K562 (cell line): ENCODE measurements around the gene ROPN1L. TPM values are rescaled to one million over a fixed set of nuclear protein-coding genes. Genes with fewer than 3 reads are reported as not detected.

Source experiments
- CHD1 ChIP-seq: fragments of 200-600 bp; sonication (generic); IDR thresholded peaks from one replicate; pipeline ENCODE4 v1.6.1; 2012; ENCODE audit warnings: mild to moderate bottlenecking, moderate library complexity, low read length, inconsistent platforms
- CREB1 ChIP-seq, 2 experiments: sonication (generic) in 1 of 2; formaldehyde crosslinking in 1 of 2; IDR thresholded peaks; 2 replicates each; pipeline versions ENCODE4 v1.6.1 to v1.8.0; 2012 to 2022; ENCODE audit warnings: inconsistent platforms in 1 of 2, mild to moderate bottlenecking in 1 of 2, missing genetic modification reagents in 1 of 2, moderate library complexity in 1 of 2
- E2F8 ChIP-seq: fragments of 450-650 bp; IDR thresholded peaks from 2 replicates; pipeline ENCODE4 v1.7.1; 2018; ENCODE audit warnings: mild to moderate bottlenecking, low read depth; ENCODE audit not compliant: partially characterized antibody
- ETV5 ChIP-seq: sonication (generic); formaldehyde crosslinking; IDR thresholded peaks from 2 replicates; pipeline ENCODE4 v1.4.0; 2020; ENCODE audit warnings: low read depth, mild to moderate bottlenecking, missing genetic modification reagents
- FOSL1 ChIP-seq: fragments of 200-800 bp; sonication (Bioruptor generic); conservative IDR thresholded peaks from 2 replicates; pipeline ENCODE4 v1.6.1; 2016; ENCODE audit warnings: missing genetic modification characterization, missing compliant biosample characterization
- KDM2B ChIP-seq: fragments of 250-450 bp; sonication (Bioruptor Pico); IDR thresholded peaks from 2 replicates; pipeline ENCODE4 v1.8.0; 2021; ENCODE audit warnings: mild to moderate bottlenecking, moderate library complexity
- KLF13 ChIP-seq: fragments of 450-650 bp; IDR thresholded peaks from 2 replicates; pipeline ENCODE4 v1.6.1; 2016; ENCODE audit warnings: missing genetic modification characterization, low read depth, mild to moderate bottlenecking, missing compliant biosample characterization, moderate library complexity, borderline replicate concordance
- MAZ ChIP-seq, 2 experiments: fragments of 450-650 bp in 1 of 2; sonication (generic) in 1 of 2; formaldehyde crosslinking; IDR thresholded peaks in 1 of 2; conservative IDR thresholded peaks in 1 of 2; 2 replicates each; pipeline versions ENCODE4 v1.4.0 to v1.5.0; 2020; ENCODE audit warnings: mild to moderate bottlenecking in 1 of 2, missing genetic modification reagents in 1 of 2
- MYNN ChIP-seq, 2 experiments: sonication (generic); formaldehyde crosslinking in 1 of 2; IDR thresholded peaks; 2 replicates each; pipeline versions ENCODE4 v1.5.0 to v1.6.1; 2016 to 2020; ENCODE audit warnings: antibody characterized with exemption in 1 of 2, missing genetic modification reagents in 1 of 2
- NR0B1 ChIP-seq: fragments of 450-650 bp; IDR thresholded peaks from one replicate; pipeline ENCODE4 v1.6.1; 2018; ENCODE audit warnings: mild to moderate bottlenecking, moderate library complexity; ENCODE audit not compliant: partially characterized antibody
- POLR2A ChIP-seq: fragments of 450-650 bp; conservative IDR thresholded peaks from 2 replicates; pipeline ENCODE4 v1.6.1; 2016
- RAD51 ChIP-seq: fragments of 450-650 bp; IDR thresholded peaks from 2 replicates; pipeline ENCODE4 v1.7.1; 2016; ENCODE audit warnings: low read depth, mild to moderate bottlenecking, borderline replicate concordance
- SNRNP70 ChIP-seq: fragments of 200-400 bp; formaldehyde crosslinking; optimal IDR thresholded peaks from 2 replicates; pipeline ENCODE3; 2017; ENCODE audit warnings: low read depth, low read length
- SREBF1 ChIP-seq: fragments of 150-350 bp; IDR thresholded peaks from 2 replicates; pipeline ENCODE4 v1.6.1; 2014; ENCODE audit warnings: antibody characterized with exemption, low read depth, low read length, borderline replicate concordance
- SRSF9 ChIP-seq: fragments of 200-400 bp; formaldehyde crosslinking; IDR thresholded peaks from 2 replicates; pipeline ENCODE4 v1.6.1; 2017; ENCODE audit warnings: low read depth, low read length, borderline replicate concordance
- STAG1 ChIP-seq: sonication (generic); formaldehyde crosslinking; IDR thresholded peaks from 2 replicates; pipeline ENCODE4 v1.5.0; 2020; ENCODE audit warnings: missing genetic modification reagents, borderline replicate concordance
- TEAD4 ChIP-seq, 2 experiments: sonication (generic) in 1 of 2; formaldehyde crosslinking in 1 of 2; IDR thresholded peaks; 2 replicates each; pipeline versions ENCODE4 v1.6.1 to v1.8.0; 2012 to 2022; ENCODE audit warnings: borderline replicate concordance in 1 of 2, inconsistent platforms in 1 of 2, low read length in 1 of 2, mild to moderate bottlenecking in 1 of 2, missing genetic modification reagents in 1 of 2
- TFE3 ChIP-seq: fragments of 450-650 bp; formaldehyde crosslinking; IDR thresholded peaks from 2 replicates; pipeline ENCODE4 v1.4.0; 2020; ENCODE audit warnings: mild to moderate bottlenecking, mixed read lengths
- ZNF347 ChIP-seq: fragments of 450-650 bp; formaldehyde crosslinking; IDR thresholded peaks from 2 replicates; pipeline ENCODE4 v1.4.0; 2020; ENCODE audit warnings: low read depth, mild to moderate bottlenecking, moderate library complexity
- ZNF354B ChIP-seq: fragments of 250-450 bp; sonication (Bioruptor Pico); IDR thresholded peaks from 2 replicates; pipeline ENCODE4 v1.4.0; 2020
- ZNF561 ChIP-seq: fragments of 450-650 bp; formaldehyde crosslinking; conservative IDR thresholded peaks from 2 replicates; pipeline ENCODE4 v1.4.0; 2020; ENCODE audit warnings: mild to moderate bottlenecking, moderate library complexity
- ZNF644 ChIP-seq: fragments of 200-800 bp; sonication (Bioruptor generic); IDR thresholded peaks from 2 replicates; pipeline ENCODE4 v1.6.1; 2016; ENCODE audit warnings: low read depth, missing genetic modification characterization, missing compliant biosample characterization
- polyA plus RNA-seq, 8 experiments: library from polyadenylated mRNA; depleted of rRNA in 4 of 8; stranded (reverse) in 5 of 8; unstranded in 3 of 8; fragments of >200 nt; fragmentation: Nextera tagmentation in 2 of 8; fragmentation: Illumina TruSeq in 1 of 8; extraction: Ambion mirVana in 2 of 8; extraction: Trizol in 1 of 8; gene quantifications; 2 replicates each; pipeline versions ENCODE4 v1.2.1 to v1.2.3, GENCODE V29; 2011 to 2014; ENCODE audit warnings: inconsistent platforms in 1 of 8, missing spikeins in 1 of 8
- total RNA-seq, 7 experiments: library from RNA; depleted of rRNA in 6 of 7; stranded (reverse); fragments of >200 nt in 6 of 7; fragmentation: Illumina TruSeq in 2 of 7; extraction: Trizol in 2 of 7; gene quantifications; 2 replicates each; pipeline versions ENCODE4 v1.2.1 to v1.2.3, GENCODE V29; 2011 to 2021; ENCODE audit warnings: low replicate concordance in 1 of 7

Gene ROPN1L
- total and polyA plus RNA-seq, 9 of the 15 experiments (the other 6 are each of a cell fraction or from before 2014, with no cell fraction given): 0.04 to 0.85 (median 0.24) TPM; not detected in 3

- TF ChIP-seq RAD51 (peak; percentile 99), SREBF1 (peak; percentile 73; the same call in 1 of the 2 replicates), KLF13 (tag) (no peak), MYNN (IDR thresholded peaks at IDR 0.05) (no peak), MYNN (CRISPR knock-in tag; IDR thresholded peaks at IDR 0.05) (no peak), TFE3 (peak; percentile 98), SNRNP70 (no peak), CHD1 (no peak), MAZ (CRISPR knock-in tag; conservative IDR thresholded peaks at IDR 0.05 in 1 of 2, IDR thresholded peaks at IDR 0.05 in 1 of 2) (peak in 1 of 2 experiments; percentile 34; a peak in 2 of 4 replicates), ZNF347 (no peak), ETV5 (CRISPR knock-in tag) (no peak), ZNF561 (CRISPR knock-in tag) (no peak), STAG1 (no peak), FOSL1 (tag) (peak; percentile 63), ZNF644 (tag) (peak; percentile 92), ZNF354B (CRISPR knock-in tag) (no peak), E2F8 (no peak), CREB1 (IDR thresholded peaks at IDR 0.05) (no peak), CREB1 (CRISPR knock-in tag; IDR thresholded peaks at IDR 0.05) (no peak; the same call in 1 of the 2 replicates), POLR2A (no peak), NR0B1 (no peak), KDM2B (CRISPR knock-in tag) (no peak), SRSF9 (no peak), TEAD4 (IDR thresholded peaks at IDR 0.05; ENCODE audit: low read length) (peak; percentile 87), TEAD4 (CRISPR knock-in tag; IDR thresholded peaks at IDR 0.05; ENCODE audit: borderline replicate concordance) (no peak)
Measured at GRCh38 chr5:10485142-10485795, 43.6 kb downstream of the ROPN1L start (continued).
